Middle frontal gyrus (tissue), 1 donor: ENCODE measurements around the gene SP8.

Experiments used
- DNase-seq: peaks from one replicate; pipeline ENCODE4 v3.0.0-alpha.2; 2015; ENCODE audit warnings: low spot score; ENCODE audit errors: extremely low spot score

Gene SP8

DNA sequence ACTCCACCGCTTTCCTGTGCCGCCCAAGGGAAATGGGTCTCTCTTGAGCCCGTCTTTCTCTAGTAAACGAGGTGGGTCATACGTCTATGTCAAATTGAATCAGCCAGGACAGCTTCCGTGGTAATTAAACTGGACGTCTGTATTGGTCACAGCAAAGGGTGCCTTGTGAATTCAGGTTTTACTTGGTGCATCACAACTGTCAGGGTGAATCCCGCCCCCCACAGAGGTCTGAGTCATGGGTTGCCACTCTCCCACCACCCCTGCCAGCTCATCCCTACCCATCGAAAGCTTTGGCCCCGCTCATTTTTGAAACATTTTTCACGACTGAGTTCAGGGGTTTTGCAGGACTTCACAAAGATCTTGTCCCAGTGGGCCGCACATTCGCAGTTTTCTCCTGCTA, 8.0 kb upstream of the SP8 start:
- DNase-seq: no peak

DNA sequence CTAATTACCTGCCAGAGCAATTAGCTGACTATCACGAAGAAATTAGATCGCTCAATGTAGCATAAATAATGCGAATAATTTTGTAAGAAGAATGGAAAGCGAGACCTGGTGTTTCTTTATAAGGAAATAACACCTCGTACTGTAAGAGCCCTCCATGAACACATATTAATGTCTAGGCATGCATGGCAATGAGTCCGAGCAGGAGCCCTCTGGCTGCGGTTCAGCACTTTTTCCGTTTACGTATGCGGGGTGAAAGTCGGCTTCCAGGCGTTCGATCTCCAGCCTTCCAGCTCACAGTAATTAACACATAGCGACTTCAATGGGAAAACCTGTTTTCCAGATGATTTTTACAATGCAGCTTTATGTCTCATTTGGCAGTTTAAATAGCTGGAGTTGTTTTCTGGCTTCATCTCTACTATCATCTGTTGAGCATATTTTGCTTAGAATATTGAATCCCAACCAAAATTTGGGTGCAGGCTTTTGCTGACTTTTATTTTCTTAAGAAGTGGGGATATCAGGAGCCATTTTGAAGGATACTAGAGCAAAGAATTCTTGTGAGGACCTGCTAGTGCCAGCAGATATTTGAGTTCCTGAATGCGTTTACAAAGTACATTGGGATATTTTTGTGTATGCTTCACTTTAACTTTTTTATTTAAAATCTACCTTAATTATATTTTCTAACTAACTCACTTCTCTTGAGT, 7.2 kb upstream of the SP8 start:
- no peak for DNase-seq

DNA sequence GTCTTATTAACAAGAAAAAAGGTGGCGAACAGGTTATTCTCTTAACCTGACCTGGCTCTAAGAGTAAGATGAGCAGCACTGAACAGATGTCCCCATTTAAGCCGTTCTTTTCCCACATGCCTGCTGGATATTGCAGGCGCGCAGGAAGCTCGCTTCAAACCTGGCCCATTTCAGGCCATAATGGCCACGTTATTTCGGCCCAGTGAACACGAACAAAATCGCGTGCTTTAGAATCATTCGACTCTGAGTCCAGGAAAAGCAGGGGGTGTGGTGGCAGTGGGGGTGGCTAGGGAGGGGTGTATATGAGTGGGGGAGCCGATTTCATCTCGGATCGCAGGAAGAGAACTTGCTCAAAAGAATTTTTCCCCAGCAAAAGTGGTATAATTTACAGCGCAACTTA, 6.6 kb upstream of the SP8 start:
- no peak for DNase-seq

DNA sequence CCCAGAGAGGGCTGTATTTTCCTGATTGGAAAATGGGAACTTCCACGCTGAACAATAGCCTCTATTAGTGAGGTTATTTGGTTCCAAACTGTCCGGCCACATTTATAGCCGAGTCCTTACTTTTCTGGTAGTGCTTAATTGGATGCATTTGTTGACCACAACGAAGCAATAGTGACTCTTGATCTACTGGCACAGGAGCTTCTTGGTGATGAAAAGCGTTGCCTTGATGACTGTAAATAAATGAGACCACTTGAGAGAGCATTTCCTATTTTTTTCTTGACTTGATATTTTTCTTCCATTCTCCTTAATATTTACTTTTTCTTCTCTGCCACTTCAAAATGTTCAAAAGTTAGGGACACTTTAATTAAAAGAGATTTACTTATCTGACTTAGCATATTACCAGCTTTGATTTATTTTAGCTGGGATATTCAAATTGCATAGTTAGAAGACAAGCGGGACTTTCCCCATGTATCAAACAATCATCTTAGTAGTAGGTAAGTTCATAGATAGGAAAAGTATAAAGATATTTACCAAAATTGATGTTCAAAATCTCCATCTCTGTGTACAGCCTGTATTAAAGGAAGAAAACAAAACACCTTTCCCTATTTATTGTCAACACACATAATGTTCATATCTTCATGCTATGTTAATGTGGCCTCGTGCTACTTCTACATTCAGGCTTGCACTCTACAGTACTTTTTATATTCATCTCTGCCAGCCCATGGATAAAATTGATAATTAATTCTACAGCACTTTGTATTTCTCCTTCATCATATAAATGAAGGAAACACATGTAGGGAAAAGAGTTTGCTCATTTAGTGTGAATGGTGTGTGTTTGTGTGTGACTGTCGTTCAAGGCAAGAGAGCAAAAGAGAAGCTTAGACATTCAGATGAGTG, 5.1 kb upstream of the SP8 start:
- DNase-seq: no peak

DNA sequence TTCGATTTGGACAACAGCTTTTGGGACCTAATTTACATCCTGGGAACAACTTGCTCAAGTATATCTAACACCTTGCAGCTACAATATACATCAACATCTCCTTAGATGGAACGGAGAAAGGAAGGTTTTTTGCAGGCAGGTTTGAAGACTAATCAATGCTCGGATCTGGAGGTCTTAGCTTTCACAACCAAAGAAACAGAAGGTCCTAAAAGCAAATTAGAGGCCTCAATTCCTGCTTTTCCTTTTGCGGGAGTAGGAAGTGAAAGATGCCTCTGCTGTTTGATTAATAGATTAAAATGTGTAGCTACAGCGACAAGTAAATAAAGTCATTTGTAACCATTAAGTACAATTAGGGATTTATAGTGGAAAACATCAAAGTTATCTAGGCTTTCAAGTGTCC, 3.7 kb upstream of the SP8 start:
- no peak for DNase-seq

DNA sequence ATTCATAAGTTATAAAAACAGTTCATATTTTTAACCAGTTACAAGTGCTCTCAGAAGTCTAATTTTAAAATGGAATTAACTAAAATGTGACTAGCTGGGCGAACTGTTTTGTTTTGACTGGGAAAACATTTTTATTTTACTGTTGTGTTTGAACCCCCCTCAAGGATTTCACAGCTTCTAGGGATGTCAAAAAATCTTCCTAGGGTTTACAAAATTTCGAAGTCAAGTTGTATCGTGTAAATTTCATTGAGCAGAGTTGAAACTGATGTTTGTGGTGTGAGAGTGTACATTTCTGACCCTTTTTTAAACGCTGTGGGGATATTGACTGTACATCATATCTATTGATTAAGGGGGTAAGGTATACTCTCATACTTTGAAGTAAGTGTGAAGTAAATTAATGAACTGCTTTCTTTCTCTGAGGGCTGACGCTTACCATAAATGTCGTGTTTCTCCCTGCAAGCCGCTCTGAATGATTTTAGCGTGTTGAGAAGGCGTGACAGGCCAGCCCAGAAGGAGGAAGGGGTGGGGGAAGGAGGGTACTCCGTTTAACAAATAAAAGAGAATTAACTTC, 1.8 kb upstream of the SP8 start:
- no peak for DNase-seq

DNA sequence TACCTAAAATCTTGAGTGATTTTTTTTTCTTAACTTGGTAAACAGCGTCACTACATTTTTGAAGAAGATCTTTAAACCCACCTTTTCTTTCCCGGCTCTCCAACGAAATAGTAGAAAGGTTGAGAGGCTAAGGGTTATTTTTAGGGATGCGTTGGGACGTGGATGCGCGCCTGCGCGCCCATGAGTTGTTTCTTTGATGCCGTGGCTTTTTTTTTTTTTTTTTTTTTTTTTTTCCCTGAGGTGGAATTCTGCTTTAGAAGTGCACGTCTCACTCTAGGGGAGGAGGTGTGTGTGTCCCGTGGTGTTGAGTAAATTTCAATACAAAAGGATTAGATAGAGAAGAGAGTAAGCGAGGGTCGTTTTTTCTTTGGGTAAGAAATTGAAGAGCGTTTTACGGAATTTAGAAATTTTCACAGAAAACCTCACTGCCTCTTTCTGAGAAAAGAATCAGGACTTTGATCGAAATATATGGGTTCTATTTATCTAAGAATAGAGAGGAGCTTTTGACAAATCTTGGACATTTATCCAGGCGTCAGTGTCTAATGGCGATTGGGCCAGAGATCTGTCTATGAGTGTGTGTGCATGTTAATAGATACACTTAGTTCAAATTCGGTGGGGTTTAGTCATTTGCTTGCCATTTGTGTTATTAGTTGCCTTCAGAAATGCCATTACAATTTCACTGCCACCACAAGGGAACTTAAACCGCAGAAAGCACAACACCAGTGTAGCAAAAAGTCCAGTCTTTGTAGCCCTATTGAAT, 1.2 kb upstream of the SP8 start:
- DNase-seq: no peak

DNA sequence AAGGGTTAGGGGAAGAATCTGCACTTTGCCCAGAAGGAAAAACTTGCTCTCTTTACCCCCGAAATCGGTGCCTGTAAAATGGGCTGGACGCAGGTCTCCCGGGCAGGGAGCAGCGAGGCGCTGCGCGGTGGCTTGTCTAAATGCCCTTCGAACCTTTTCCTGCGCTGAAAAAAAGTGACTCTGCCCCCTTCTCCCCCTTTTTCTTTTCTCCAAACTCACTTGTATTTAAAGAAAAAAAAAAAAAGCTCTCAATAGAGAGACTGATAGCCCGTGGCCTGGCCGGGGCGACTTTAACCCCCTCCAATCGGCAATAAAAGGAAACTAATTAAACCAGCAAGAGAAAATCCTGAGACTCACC, 286 bp downstream of the SP8 start:
- DNase-seq: no peak

DNA sequence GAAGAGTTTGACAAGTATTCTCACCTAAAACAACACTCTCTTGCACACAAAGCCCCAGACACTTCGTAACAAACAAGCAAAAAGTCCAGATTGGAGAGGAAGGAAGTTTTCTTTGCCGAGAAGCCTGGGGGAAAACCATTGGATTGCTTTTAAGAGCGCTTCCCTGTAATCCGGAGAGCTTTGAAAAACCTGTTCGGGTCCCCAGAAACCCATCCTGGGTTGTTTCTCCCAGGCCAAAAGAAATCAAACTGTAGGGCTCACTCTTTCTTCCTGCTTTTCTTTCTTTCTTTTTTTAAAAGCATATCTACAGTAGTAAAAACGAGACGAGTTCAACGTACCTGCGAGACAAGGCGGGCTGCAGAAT, 655 bp downstream of the SP8 start:
- no peak for DNase-seq

DNA sequence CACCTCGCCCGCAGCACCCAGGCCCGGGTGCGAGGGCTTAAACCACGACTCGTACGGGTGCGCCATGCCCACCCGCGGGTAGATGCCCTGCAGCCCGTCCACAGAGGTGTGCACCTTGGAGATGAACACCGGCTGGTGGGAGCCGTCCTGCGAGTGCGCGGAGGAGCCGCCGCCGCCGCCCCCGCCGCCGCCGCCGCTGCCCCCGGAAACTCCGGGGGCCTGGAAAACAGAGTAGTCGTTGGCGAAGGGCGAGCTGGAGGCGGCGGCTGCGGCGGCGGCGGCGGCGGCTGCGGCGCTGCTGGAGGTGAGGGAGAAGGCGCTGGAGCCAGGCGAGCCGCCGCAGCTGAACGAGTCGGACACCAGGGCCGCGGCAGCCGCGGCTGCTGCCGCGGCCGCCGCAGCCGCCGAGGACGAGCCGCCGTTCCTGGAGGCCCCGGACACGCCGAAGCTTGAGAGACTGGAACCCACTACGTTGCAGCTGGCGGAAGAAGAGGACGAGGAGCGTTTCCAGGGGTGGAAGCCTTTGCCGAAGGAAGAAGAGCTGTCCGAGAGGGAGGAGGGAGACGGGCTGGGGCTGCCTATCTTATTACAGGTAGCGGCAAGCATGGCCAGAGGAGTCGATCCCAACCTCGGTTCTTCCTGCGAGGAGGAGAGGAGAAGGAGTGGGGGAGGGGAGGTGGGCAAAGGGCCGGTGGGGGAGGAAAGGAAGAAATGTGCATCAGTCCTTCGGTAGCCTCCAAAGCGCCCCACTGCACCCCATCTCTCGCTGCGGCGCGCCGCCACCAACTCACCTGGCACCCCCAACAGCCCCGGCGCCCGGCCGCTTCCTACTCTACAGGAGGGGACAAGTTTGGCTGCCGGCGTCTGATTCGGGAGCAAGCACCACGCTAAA, 1.3 kb downstream of the SP8 start:
- DNase-seq: no peak

DNA sequence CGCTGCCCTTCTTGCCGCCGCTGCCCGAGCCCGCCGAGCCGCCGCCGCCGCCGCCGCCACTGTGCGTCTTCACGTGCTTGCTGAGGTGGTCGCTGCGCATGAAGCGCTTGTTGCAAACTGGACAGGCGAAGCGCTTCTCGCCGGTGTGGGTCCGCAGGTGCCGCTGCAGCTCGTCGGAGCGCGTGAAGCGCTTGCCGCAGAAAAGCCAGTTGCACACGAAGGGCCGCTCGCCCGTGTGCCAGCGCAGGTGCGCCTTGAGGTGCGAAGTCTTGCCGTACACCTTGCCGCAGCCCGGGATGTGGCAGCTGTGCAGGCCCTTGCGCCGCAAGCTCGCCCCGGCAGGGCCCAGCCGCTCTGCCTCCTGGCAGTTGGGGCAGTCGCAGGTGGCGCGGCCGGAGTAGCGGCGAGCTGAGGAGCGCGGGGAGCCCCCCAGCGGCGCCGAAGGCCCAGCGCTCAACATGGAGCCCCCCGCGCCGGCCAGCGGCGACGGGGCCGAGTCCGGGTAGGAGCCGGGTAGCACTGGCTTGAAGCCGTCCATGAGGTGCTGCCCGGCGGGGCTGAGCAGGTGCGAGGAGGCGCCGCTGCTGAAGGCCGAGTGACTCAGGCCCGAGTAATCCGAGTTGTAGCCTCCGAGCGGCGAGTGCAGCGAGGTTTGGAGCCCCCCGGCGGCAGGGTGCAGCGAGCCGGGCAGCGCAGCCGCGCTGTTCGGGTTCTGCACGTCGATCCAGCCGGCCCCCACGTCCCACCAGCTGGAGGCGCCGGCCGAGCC, 2.1 kb downstream of the SP8 start:
- no peak for DNase-seq

DNA sequence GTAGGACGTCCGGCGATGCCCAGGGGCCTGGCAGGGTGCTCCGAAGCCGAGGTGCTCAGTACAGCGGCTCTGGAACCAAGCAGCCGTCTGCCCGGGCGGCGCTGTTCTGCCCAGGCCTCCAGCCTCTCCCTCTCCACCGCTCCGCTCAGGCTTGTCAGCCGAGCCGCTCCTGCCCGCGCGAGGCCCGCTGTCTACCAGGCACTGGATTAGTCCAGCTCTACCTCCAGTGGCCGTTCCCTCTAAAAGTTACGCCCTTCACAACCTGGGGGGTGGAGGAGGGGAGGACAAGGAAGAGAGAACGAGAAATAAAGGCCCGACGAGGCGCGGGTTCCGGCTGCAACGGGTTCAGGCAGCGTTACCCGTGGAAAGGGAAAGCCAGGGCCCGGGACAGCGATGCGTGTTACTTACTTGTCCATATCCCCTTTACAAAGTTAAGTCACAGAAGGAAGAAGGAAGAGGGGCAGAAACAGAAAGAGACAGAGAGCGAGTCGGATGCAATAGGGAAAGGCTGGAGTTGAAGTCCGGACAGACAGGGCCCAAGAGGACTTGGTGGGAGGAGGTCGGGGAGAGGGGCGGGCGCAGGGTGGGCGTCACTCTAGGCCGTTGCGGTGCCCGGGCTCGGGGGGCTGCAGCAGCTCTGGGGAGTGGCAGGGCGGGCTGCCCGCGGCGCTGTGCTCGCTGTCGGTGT, 2.8 kb downstream of the SP8 start:
- no peak for DNase-seq

DNA sequence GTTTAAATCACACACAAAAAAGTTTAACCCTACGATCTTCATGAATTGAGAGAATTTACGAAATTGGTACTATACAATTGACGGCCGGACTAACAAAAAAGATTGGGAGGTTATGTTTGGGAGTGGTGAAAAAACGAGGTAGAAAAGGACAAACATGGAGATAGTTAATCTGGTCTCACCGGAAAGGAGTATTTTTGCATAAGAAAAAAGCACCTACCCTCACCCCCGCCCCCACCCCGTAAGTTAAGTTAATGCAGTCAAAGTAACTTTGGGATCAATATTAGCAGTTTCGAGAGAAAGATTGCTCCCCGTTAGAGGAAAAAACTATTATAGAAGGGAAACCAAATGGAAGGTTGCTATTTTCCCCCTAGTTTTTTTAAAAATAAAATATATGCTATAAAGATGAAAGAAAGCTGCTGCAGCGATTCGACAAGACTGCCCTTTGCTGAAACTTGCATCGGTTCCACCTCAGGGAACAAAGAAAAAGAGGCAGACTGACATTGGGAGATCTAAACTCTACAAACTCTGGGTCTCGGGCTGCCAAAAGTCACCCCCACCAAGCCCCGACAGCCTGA, 3.5 kb downstream of the SP8 start:
- no peak for DNase-seq

DNA sequence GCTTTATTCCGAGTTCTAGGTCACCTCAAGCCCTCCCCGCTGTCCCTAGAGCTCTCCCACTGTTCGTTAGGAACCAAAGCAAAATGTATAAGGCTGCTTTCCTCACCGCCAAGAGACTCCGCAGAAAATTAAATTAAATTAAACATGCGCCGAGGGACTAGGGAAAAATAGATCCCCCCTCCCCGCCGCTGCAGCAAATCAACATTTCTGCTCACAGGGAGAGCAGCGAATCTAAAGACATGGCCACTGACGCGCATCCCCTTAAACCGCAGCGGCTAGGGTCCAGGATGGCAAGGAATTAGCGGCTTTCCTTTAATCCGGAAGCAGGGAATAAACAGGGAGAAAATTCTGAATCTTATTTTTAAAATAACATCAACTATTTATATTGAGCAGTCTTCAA, 7.6 kb downstream of the SP8 start:
- DNase-seq: no peak

DNA sequence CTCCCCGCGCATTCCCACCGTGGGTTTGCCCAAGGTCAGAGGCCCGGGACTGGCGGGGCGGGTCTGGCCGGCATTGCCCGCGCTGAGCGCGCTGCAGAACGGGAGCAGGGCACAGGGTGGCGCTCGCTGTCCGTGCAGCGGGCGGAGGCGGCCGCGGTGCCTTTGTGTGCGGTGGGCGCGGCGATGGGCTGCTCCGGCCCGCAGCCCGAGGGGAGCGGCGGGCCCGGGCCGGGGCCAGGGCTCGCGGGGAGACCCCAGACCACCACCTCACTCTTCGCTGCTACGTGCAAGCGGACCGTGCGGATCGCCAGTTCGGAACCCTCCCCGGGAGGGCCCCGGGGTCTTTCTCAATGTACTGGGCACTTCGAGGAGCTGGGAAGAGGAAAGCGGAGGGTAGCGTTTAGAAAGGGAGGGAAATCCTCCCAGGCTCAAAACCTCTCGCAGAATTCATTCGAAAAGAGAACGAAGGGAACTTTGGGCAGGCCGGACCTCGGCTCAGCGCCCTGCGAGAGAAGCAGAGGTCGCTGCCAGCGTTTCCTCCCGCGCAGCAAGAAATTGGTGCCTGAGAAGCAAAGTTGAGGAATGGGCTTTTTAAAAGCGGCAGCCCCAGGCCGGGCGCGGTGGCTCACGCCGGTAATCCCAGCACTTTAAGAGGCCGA, 8.5 kb downstream of the SP8 start:
- DNase-seq: no peak

DNA sequence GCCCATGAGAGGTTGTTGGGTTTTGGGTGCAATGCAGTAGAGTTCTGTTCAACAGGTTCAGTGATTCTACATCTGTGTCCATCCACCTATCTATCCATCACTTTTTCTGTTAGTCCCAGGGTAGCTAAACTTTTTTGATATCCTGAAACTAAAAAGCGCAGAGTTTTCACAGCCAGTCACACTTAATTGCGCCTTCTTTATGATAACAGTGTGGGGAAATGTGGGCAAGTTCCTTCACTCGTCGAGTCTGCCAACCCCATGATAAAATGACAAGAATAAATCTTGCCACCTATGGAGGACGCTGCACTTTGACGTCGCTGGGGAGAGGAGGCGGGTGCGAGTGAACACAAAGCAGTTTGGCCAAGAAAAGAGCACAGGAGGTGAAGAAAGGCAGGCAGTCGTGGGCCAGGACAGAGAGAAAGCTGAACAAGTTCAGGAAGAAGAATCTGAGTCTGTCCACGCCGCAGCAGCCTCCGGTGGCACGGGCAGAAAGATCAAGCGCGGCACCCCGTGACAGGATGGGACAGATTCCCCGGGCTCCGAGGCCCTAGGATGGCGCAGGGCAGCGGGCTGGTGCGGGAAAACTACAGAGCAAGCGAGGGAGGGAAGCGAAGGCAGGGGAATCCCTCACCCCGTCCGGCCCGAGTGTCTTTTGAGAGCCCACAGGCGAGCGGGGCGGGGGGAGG, 9.2 kb downstream of the SP8 start:
- no peak for DNase-seq

DNA sequence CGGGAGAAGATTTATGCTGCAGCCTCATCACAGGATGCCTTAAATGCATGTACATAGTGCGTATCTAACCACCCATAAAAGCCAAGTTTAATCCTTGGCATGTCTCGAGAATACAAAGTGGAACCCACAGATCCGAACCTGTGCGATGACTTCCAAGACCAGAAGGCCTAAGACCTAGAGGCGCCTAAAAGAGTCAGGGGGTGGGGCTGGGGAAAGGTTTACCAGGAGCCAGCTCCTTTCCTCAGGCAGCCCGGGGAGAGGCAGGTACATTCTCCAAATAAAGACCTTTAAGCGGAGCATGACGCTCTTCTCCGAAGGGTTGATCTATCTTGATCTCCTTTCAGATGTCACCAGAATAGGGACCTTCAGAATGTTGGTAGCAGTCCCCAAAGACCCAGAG, 9.7 kb downstream of the SP8 start:
- DNase-seq: no peak

DNA sequence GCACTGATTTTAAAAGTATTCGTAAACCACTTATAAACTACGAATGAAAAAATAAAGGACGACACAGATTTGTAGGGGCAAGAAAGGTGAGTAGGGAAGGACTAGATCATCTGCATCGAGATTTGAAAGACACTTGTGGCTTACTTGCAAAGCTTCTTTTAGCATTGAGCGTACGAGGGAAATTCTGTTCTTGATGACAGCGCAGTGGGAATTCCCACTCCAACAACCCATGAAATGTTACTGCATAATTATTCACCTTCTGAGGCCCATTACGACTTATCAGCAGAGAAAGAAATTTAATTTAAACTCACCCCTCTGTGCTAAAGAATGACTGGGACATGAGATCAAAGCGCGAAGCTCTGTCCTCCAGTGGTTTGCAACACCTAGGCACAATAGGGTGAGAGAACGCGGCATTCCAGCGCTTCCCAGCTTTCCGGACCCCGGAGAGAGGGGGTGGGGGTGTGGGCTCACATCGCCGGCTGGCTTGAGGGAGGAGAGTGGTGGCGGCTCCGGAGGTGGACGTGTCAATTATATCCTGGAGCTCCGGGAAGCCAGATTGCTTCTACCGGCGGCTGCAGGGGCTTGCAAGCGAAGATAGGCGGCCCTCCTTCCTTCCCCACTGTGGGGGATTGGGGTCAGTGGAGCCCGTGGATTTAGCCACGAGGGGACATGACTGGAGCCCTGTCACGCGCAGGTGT, 10.3 kb downstream of the SP8 start:
- DNase-seq: no peak
